ENCODE results near the gene PATJ. TPM values are rescaled to one million over a fixed set of nuclear protein-coding genes. Genes with fewer than 3 reads are reported as not detected.

PATJ gene
- total RNA-seq, 1 experiment from 2014 or later = 28.7 TPM

GRCh38 chr1:62221171-62221570, 478.9 kb downstream of the PATJ start:
- H3K9me2 ChIP-seq (replicated peaks; ENCODE audit: low read length) = no peaks in the 10 kb centered on the region
- no peak overlapping the region for H3K4me2 ChIP-seq (ENCODE audit: low read length)
- no peak overlapping the region for H3K9ac ChIP-seq (ENCODE audit: low read length)
- H3K79me2 ChIP-seq (ENCODE audit: low read length) = no peaks in the 10 kb centered on the region
- POLR2A ChIA-PET (ENCODE audit: unreplicated experiment) = no interaction called here
- no peaks in the 10 kb centered on the region for H3K27me3 ChIP-seq (ENCODE audit: low read length)
- no peaks in the 10 kb centered on the region for H3K36me3 ChIP-seq (ENCODE audit: low read depth, low read length)
- H4K20me1 ChIP-seq (ENCODE audit: low read length) = no peaks in the 10 kb centered on the region
- intact Hi-C loops (cut with micrococcal nuclease) = no loop called here
- H3K4me3 ChIP-seq (ENCODE audit: low read length) = no peak overlapping the region
- H3K9me3 ChIP-seq (ENCODE audit: low read length) = no peaks in the 10 kb centered on the region
- BruUV-seq (replicated peaks) = no TSS peak
- TF ChIP-seq EZH2 (IDR thresholded peaks at IDR 0.05; ENCODE audit: low read length, unreplicated experiment) = no peak
- TF ChIP-seq EZH2phosphoT487 (IDR thresholded peaks at IDR 0.05; ENCODE audit: borderline replicate concordance, low read length) = no peak
- no peak for TF ChIP-seq CTCF (conservative IDR thresholded peaks at IDR 0.05; ENCODE audit: low read depth, low read length)
- H3K27ac ChIP-seq (ENCODE audit: low read length) = no peak overlapping the region
- H3F3A ChIP-seq (ENCODE audit: low read length, unreplicated experiment) = no peaks in the 10 kb centered on the region
- CTCF ChIA-PET = interaction anchor here (0.6 kb wide), 1 partner anchor 70 kb away, joined by 5 read pairs; no protein-coding TSS in a partner anchor
- H3K4me1 ChIP-seq (ENCODE audit: insufficient read depth, low read length) = no peaks in the 10 kb centered on the region
- no peak overlapping the region for H2AFZ ChIP-seq (ENCODE audit: low read length)
- ATAC-seq (no peak), DNase-seq (no peak)

DNA sequence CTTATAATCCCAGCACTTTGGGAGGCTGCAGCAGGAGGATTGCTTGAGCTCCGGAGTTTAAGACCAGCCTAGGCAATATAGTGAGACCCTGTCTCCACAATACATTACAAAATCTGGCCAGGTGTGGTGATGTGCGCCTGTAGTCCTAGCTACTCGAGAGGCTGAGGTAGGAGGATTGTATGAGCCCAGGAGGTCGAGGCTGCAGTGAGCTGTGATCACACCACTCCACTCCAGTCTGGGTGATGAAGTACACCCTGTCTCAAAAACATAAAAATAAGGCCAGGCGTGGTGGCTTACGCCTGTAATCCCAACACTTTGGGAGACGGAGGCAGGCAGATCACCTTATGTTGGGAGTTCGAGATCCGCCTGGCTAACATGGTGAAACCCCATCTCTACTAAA, 480.0 kb downstream of the PATJ start:
- no peak for ATAC-seq
- BruUV-seq (replicated peaks) = no TSS peak
- H3K27ac ChIP-seq (ENCODE audit: low read length) = no peak overlapping the region
- H3K4me3 ChIP-seq (ENCODE audit: low read length) = no peak overlapping the region
- H3K9me3 ChIP-seq (ENCODE audit: low read length) = no peaks in the 10 kb centered on the region
- H3K4me2 ChIP-seq (ENCODE audit: low read length) = no peak overlapping the region
- intact Hi-C loops (cut with micrococcal nuclease) = no loop called here
- no peaks in the 10 kb centered on the region for H3K36me3 ChIP-seq (ENCODE audit: low read depth, low read length)
- DNase-seq = no peak
- no peak for TF ChIP-seq EZH2 (IDR thresholded peaks at IDR 0.05; ENCODE audit: low read length, unreplicated experiment)
- TF ChIP-seq CTCF (conservative IDR thresholded peaks at IDR 0.05; ENCODE audit: low read depth, low read length) = no peak
- TF ChIP-seq EZH2phosphoT487 (IDR thresholded peaks at IDR 0.05; ENCODE audit: borderline replicate concordance, low read length) = no peak
- no peak overlapping the region for H2AFZ ChIP-seq (ENCODE audit: low read length)
- ChIA-PET CTCF (no interaction called here), POLR2A (ENCODE audit: unreplicated experiment) (no interaction called here)
- H3K9ac ChIP-seq (ENCODE audit: low read length) = no peak overlapping the region
- no peaks in the 10 kb centered on the region for H4K20me1 ChIP-seq (ENCODE audit: low read length)
- H3F3A ChIP-seq (ENCODE audit: low read length, unreplicated experiment) = no peaks in the 10 kb centered on the region
- H3K4me1 ChIP-seq (ENCODE audit: insufficient read depth, low read length) = no peaks in the 10 kb centered on the region
- H3K27me3 ChIP-seq (ENCODE audit: low read length) = no peaks in the 10 kb centered on the region
- H3K9me2 ChIP-seq (replicated peaks; ENCODE audit: low read length) = no peaks in the 10 kb centered on the region
- no peaks in the 10 kb centered on the region for H3K79me2 ChIP-seq (ENCODE audit: low read length)

GRCh38 chr1:62224182-62224581, 481.9 kb downstream of the PATJ start:
- TF ChIP-seq CTCF (conservative IDR thresholded peaks at IDR 0.05; ENCODE audit: low read depth, low read length) = no peak
- no peak for TF ChIP-seq EZH2phosphoT487 (IDR thresholded peaks at IDR 0.05; ENCODE audit: borderline replicate concordance, low read length)
- TF ChIP-seq EZH2 (IDR thresholded peaks at IDR 0.05; ENCODE audit: low read length, unreplicated experiment) = no peak
- CTCF ChIA-PET = no interaction called here
- ATAC-seq = no peak

More at GRCh38 chr1:62224182-62224581, 481.9 kb downstream of the PATJ start:
- POLR2A ChIA-PET (ENCODE audit: unreplicated experiment) = no interaction called here
- Histone ChIP-seq H3K4me3 (ENCODE audit: low read length) (no peak overlapping the region), H3K27ac (ENCODE audit: low read length) (no peak overlapping the region), H3K9ac (ENCODE audit: low read length) (no peak overlapping the region), H3K9me3 (ENCODE audit: low read length) (no peaks in the 10 kb centered on the region), H3K9me2 (replicated peaks; ENCODE audit: low read length) (no peaks in the 10 kb centered on the region), H3K79me2 (ENCODE audit: low read length) (no peaks in the 10 kb centered on the region), H3K4me1 (ENCODE audit: insufficient read depth, low read length) (no peaks in the 10 kb centered on the region), H2AFZ (ENCODE audit: low read length) (no peak overlapping the region), H3F3A (ENCODE audit: low read length, unreplicated experiment) (no peaks in the 10 kb centered on the region), H3K4me2 (ENCODE audit: low read length) (no peak overlapping the region), H4K20me1 (ENCODE audit: low read length) (no peaks in the 10 kb centered on the region), H3K36me3 (ENCODE audit: low read depth, low read length) (no peaks in the 10 kb centered on the region), H3K27me3 (ENCODE audit: low read length) (no peaks in the 10 kb centered on the region)
- intact Hi-C loops (cut with micrococcal nuclease) = no loop called here
- BruUV-seq (replicated peaks) = no TSS peak
- no peak for DNase-seq
